Gastrocnemius medialis (tissue), 4 donors: ENCODE results near the gene UBE3B. TPM values are rescaled to one million over a fixed set of nuclear protein-coding genes. Genes with fewer than 3 reads are reported as not detected.

Experiments used
- ATAC-seq, 2 donors: fragments of 150-250 bp; one replicate each; pipeline ENCODE4 v1.9.1; 2016
- DNase-seq, 2 donors: peaks; one replicate each; pipeline ENCODE4 v3.0.0-alpha.2; 2019
- H3K27ac ChIP-seq, 4 donors: fragments of 200-600 bp; sonication (generic); 1 replicate in 1 of 4; 2 replicates in 3 of 4; pipeline ENCODE4 v1.5.1; 2016 to 2018; ENCODE audit warnings: mild to moderate bottlenecking in 2 of 4, moderate library complexity in 1 of 4
- H3K27me3 ChIP-seq, 3 donors: fragments of 200-600 bp; sonication (generic) in 2 of 3; 1 replicate in 1 of 3; 2 replicates in 2 of 3; pipeline versions ENCODE4 v1.5.1 to v1.6.0; 2016 to 2019; ENCODE audit warnings: mild to moderate bottlenecking in 1 of 3, moderate library complexity in 1 of 3
- H3K36me3 ChIP-seq, 2 donors: fragments of 200-600 bp; sonication (generic) in 1 of 2; one replicate each; pipeline ENCODE4 v1.5.1; 2017 to 2018
- H3K4me1 ChIP-seq, 2 donors: fragments of 200-600 bp; sonication (generic) in 1 of 2; one replicate each; pipeline ENCODE4 v1.5.1; 2016 to 2017; ENCODE audit warnings: mild to moderate bottlenecking in 2 of 2
- H3K4me3 ChIP-seq, 4 donors: fragments of 200-600 bp; sonication (generic) in 3 of 4; 1 replicate in 1 of 4; 2 replicates in 3 of 4; pipeline ENCODE4 v1.5.1; 2016 to 2019; ENCODE audit warnings: mild to moderate bottlenecking in 2 of 4
- H3K9me3 ChIP-seq, 3 donors: fragments of 200-600 bp; sonication (generic) in 2 of 3; 1 replicate in 1 of 3; 2 replicates in 2 of 3; pipeline ENCODE4 v1.5.1; 2016 to 2019
- POLR2A ChIP-seq, 2 donors: fragments of 450-650 bp; IDR thresholded peaks; one replicate each; pipeline ENCODE4 v1.6.1; 2017; ENCODE audit warnings: antibody characterized with exemption in 2 of 2, mild to moderate bottlenecking in 2 of 2, moderate library complexity in 2 of 2
- in situ Hi-C, 4 donors: fragments of 200-750 bp; cut with MboI; loops; one replicate each; pipeline versions ENCODE4 v1.15.0 to v1.8.0; 2017; ENCODE audit warnings: low sequenced_read_pairs in 4 of 4
- intact Hi-C: fragments of 100-400 bp; cut with DNase I; formaldehyde crosslinking; loops from one replicate; pipeline ENCODE4 v1.15.1; 2023; ENCODE audit warnings: low total_unique reads
- total RNA-seq, 4 donors: library from RNA; depleted of rRNA; stranded (reverse); fragments of >200 nt; gene quantifications; one replicate each; pipeline versions ENCODE4 v1.1.0 to v1.2.3, GENCODE V29; 2016
- TF ChIP-seq, protein P1 (sequence below), 5 experiments: fragments of 450-650 bp in 3 of 5; fragments of 200-600 bp in 2 of 5; sonication (generic) in 2 of 5; IDR thresholded peaks in 4 of 5; conservative IDR thresholded peaks in 1 of 5; 1 replicate in 4 of 5; 2 replicates in 1 of 5; pipeline ENCODE4 v1.5.1; 2016 to 2019; ENCODE audit warnings: antibody characterized with exemption in 5 of 5, mild to moderate bottlenecking in 3 of 5, moderate library complexity in 3 of 5

The UBE3B gene
- total RNA-seq, 4 donors from 2014 or later, result 44.8 to 58.2 (median 55.9) TPM

DNA sequence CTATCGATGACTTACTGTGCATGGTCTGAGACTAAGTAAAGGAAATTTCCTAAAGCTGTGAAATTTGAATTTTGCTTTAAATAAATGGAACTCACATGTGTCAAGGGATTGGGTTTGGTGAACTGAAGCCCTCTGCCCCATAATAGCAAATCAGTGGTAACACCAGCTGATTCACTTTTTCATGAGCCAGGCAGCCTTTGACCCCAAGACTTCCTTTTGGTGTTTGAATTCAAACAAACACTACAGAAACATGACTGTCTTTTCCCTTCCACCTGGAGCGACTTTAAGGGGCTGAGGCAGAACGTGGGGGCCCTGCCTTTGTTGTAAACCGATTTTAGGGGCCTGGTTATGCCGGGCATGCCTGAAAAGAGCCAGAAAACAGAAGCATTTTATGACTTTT lies 29.2 kb upstream of the UBE3B start:
- ATAC-seq (no peak), DNase-seq (no peak)
- H3K4me1 ChIP-seq, result no peaks in the 10 kb centered on the region
- no peaks in the 10 kb centered on the region for H3K9me3 ChIP-seq
- no peak overlapping the region for H3K27ac ChIP-seq
- no peak for TF ChIP-seq POLR2A (IDR thresholded peaks at IDR 0.05)
- TF ChIP-seq, protein P1, sequence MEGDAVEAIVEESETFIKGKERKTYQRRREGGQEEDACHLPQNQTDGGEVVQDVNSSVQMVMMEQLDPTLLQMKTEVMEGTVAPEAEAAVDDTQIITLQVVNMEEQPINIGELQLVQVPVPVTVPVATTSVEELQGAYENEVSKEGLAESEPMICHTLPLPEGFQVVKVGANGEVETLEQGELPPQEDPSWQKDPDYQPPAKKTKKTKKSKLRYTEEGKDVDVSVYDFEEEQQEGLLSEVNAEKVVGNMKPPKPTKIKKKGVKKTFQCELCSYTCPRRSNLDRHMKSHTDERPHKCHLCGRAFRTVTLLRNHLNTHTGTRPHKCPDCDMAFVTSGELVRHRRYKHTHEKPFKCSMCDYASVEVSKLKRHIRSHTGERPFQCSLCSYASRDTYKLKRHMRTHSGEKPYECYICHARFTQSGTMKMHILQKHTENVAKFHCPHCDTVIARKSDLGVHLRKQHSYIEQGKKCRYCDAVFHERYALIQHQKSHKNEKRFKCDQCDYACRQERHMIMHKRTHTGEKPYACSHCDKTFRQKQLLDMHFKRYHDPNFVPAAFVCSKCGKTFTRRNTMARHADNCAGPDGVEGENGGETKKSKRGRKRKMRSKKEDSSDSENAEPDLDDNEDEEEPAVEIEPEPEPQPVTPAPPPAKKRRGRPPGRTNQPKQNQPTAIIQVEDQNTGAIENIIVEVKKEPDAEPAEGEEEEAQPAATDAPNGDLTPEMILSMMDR (IDR thresholded peaks at IDR 0.05 in 4 of 5, conservative IDR thresholded peaks at IDR 0.05 in 1 of 5), result no peak
- H3K27me3 ChIP-seq, result no peaks in the 10 kb centered on the region
- in situ Hi-C loops, result no loop called here
- H3K36me3 ChIP-seq, result peaks cover 0 to 32% of the 10 kb centered on the region in 2 donors
- H3K4me3 ChIP-seq, result no peak overlapping the region
- intact Hi-C loops, result no loop called here

DNA sequence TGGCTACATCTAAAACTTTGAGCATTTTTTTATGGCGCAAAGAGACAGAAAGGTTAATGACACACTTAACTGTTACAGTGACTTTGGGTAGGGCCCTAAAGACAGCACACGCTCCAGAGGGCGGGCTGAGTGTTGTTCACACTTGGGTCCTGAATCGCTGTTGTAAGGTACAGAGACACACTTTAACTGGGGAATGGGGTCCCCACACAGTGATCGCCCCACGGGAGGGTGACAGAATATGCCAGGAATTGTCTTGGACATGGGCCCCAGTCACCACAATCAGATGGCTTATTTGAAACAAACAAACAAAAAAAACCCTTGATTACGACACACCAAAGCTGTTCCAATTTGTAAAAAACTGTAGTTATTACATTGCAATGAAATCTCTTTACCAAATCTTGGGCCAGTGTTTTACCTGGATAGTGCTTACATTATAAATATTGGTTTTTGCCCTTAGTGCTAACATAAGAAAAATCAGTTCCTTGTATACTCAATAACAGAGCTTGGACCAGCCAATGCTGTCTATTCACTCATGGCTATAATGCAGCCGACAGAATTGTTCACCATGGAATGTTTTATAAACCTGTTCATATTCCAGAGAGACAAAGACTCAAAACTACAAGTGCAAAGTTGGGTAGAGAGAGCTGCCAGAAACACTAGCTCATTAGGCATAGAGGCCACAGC lies 28.6 kb upstream of the UBE3B start:
- Histone ChIP-seq H3K36me3 (peaks cover 0 to 38% of the 10 kb centered on the region in 2 donors), H3K4me3 (no peak overlapping the region), H3K27me3 (no peaks in the 10 kb centered on the region), H3K4me1 (no peaks in the 10 kb centered on the region), H3K9me3 (no peaks in the 10 kb centered on the region), H3K27ac (no peak overlapping the region)
- no peak for TF ChIP-seq POLR2A (IDR thresholded peaks at IDR 0.05)
- TF ChIP-seq, protein P1 (IDR thresholded peaks at IDR 0.05 in 4 of 5, conservative IDR thresholded peaks at IDR 0.05 in 1 of 5), result no peak
- intact Hi-C loops (no loop called here), in situ Hi-C loops (no loop called here)
- DNase-seq (no peak), ATAC-seq (no peak)

DNA sequence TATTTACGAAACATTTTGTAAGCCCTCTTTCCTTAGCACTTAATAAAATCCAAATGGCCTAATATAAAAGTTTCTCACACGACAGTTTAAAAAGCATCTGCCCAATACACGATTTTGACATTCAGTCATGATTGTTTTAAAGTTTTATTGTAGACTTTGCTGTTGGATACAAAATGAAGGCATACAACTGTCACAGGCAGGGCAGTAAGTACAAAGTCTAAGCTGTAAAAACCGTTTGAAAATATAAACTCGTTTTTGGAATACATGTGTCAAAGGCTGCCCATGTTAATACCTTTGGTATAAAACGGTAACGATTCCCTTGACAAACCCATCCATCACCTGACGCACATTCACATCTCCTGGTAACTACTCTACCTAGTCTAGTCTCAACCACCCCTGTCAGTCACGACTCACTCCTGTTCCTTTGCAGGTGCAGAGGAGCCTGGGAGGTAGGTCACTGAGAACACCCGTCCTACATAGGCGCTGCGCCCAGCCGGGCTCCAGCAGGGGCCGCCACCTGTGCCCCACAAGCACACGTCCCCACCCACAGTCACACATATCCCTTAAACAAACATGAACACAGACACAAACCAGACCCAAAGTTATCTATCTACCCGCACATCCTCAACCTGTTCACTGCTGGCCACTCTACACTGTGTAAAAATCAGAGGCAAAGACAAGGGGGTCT lies 27.4 kb upstream of the UBE3B start:
- no peaks in the 10 kb centered on the region for H3K27me3 ChIP-seq
- in situ Hi-C loops (no loop called here), intact Hi-C loops (no loop called here)
- no peak overlapping the region for H3K4me3 ChIP-seq
- no peak overlapping the region for H3K27ac ChIP-seq
- no peak for TF ChIP-seq POLR2A (IDR thresholded peaks at IDR 0.05)
- TF ChIP-seq, protein P1 (IDR thresholded peaks at IDR 0.05 in 4 of 5, conservative IDR thresholded peaks at IDR 0.05 in 1 of 5), result no peak
- no peak for DNase-seq
- no peaks in the 10 kb centered on the region for H3K4me1 ChIP-seq
- no peaks in the 10 kb centered on the region for H3K9me3 ChIP-seq
- H3K36me3 ChIP-seq, result peaks cover 0 to 49% of the 10 kb centered on the region in 2 donors
- ATAC-seq, result no peak

DNA sequence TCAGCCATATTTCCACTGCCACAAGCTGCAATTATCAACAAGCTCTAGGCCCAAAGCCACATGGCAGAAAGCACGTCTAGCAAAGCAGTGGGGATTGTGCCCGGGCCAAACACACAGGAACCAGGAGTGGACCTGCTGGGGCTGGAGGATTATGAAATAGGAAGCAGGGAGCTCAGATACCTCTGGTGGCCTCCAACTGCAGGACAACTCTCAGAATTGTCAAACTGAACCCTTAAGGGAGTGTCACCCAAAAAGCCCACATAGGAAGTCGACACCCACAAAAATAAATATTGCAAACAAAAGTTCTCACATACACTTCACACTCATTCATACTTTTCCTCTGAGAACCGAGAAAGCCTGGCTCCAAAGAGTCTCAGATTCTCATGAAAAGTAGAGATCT lies 26.5 kb upstream of the UBE3B start:
- intact Hi-C loops, result no loop called here
- Histone ChIP-seq H3K27me3 (no peaks in the 10 kb centered on the region), H3K4me3 (no peak overlapping the region), H3K4me1 (no peaks in the 10 kb centered on the region), H3K27ac (no peak overlapping the region), H3K36me3 (peaks cover 0 to 57% of the 10 kb centered on the region in 2 donors), H3K9me3 (no peaks in the 10 kb centered on the region)
- no peak for ATAC-seq
- no peak for TF ChIP-seq POLR2A (IDR thresholded peaks at IDR 0.05)
- TF ChIP-seq, protein P1 (IDR thresholded peaks at IDR 0.05 in 4 of 5, conservative IDR thresholded peaks at IDR 0.05 in 1 of 5), result no peak
- in situ Hi-C loops, result no loop called here
- no peak for DNase-seq
